NCI-H1694 (cell line): Measurements from ENCODE around the gene CTBP1.

Source experiments
- DNase-seq: peaks from one replicate; lab custom pipeline; 2025; lab: John Stamatoyannopoulos, UW

The CTBP1 gene

GRCh38 chr4:1222938-1223690 lies 25.8 kb downstream of the CTBP1 start:
- no peak for DNase-seq

- DNase-seq = no peak
Observed at GRCh38 chr4:1222036-1222789, 26.7 kb downstream of the CTBP1 start.

DNA sequence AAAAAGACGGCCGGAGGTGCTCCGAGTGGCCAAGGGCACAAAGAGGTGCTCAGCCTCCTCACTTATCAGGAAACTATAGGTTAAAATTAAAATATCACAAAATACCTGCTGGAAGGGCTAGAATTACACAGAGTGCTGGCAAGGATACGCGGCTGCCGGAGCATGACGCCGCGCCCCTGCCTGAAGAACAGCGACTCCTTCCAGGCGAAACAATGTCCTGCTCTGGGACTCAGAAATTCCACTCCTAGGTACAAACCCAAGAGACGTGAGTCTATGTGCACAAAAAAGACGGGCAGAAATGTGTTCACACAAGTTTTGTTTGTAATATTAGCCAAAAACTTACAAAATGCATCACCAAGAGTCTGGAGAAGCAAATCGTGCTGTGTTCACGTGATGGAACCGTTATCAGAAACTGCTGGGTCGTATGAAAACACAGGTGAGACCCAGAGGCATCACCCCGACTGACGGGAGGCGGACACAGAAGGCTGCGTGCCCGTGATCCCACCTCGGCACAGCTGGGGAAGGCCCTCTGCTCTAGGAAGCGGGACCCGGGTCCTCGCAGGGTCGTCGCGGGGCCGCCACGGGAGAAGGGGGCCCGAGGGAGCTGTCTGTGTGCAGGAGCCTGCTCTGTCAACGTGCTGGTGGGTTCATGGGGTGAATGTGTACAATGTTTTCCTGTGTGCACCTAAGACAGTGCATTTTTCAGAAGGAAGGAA lies 27.6 kb downstream of the CTBP1 start:
- DNase-seq = no peak

DNA sequence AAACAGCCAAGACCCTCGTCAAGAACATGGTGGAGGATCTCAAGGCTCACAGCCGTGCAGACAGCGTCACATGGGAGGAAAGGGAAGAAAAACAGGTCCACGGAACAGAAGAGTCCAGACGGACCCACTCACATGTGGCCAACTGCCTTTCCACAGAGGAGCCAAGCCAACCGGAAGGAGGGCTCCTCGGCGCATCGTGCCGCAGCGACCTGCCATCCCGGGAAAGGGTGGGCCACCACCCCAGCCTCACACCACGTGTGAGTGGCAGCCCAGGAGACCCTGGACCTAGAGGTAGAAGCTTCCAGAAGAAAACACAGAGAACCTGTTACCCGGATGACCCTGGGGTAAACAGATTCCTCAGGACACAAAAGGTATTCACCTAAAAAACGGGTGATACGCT lies 28.4 kb downstream of the CTBP1 start:
- DNase-seq = no peak

GRCh38 chr4:1219566-1219950 lies 29.4 kb downstream of the CTBP1 start:
- DNase-seq = no peak

DNA sequence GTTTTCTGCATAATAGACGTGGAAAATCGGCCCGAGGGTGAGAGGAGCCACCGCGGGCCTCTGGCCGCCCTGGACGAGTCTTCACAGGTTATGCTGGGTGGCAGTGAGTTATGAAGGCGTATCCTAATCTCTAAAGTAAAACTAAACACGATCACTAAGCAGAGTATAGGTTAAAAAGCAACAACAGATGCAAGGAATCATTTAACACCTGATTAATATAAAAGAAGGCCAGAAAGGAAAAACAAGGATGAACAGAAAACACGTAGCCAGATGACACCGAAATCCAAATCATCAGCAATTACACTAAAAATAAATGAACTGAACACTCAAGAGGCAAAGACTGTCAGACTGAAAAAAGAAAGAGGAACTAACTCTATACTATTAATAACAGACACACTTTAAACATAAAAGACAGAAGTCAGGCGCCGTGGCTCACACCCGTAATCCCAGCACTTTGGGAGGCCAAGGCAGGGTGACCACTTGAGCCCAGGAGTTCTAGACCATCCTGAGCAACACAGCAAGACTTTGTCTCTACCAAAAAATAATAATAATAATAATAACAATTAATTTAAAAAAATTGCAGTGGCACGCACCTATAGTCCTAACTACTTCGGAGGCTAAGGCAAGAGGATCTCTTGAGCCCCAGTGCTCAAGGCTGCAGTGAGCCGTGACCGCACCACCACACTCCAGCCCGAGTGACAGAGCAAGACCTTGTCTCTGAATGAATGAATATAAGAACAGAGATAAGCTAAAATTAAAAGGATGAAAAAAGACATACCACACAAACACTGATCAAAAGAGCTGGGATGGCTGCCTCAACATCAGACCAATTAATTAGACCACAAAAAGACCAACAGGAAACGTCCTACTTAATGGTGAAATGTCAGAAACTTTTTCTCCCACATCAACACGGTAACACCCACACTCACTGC lies 30.0 kb downstream of the CTBP1 start:
- no peak for DNase-seq

DNA sequence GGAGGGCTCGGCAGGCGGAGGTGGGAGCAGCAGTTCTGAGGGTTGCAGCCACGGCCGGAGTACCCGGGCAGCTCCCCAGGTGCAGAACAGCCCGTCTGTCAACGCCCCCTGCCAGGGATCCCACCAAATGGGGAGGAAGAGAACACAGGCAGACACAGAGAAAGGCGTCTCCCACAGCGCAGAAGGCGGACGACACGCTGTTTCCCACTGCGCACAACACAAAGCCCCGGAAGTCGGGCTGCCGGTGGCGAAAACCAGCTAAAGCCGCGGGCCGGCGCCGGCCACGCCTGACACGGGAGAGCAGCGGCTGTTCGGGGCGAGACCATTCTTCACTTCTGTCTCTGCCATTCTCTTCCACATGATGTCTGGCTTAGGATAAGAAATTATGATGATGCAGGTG lies 31.6 kb downstream of the CTBP1 start:
- DNase-seq = no peak

- no peak for DNase-seq
Observed at GRCh38 chr4:1216869-1217294, 32.0 kb downstream of the CTBP1 start.

- DNase-seq = no peak
Observed at GRCh38 chr4:1216076-1216614, 32.8 kb downstream of the CTBP1 start.

DNA sequence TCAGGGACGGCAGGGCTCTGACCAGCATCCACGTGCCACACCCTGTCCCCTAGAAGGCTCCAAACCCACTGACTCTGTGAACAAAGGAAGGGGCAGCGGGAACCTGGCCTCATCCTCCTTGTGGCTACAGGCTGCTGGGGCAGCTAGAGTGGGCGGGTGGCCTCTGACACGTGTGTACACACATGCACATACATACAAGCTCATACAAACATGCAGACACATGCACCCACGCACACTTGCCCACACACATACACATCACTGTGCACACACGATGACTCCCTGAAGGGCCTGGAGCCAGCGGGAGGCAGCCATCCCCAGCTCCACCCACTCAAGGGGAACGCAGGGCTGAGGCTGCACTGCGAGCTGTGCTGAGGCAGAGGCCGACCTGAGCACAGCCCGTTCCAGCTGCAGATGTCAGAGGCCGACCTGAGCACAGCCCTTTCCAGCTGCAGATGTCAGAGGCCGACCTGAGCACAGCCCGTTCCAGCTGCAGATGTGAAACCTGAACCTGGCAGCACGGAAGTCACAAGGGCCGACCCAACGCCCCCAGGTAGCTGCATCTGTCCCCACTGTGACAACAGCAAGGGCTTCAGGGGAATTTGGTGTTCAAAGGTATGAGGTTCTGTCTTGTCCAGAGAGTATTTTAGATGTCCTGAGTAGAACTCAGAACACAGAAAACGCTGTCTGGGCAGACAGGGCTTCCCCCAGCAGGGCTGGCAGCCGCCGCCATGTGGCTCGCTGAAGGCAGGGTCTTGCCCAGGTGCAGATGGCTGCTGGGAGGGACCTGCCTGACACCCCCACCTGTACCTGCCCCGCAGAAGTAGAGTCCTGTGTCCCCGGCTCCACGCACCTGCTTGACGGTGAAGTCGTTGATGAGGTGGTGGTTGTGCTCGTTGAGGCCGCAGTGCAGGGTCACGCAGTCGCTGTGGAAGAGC lies 33.5 kb downstream of the CTBP1 start:
- DNase-seq = no peak

DNA sequence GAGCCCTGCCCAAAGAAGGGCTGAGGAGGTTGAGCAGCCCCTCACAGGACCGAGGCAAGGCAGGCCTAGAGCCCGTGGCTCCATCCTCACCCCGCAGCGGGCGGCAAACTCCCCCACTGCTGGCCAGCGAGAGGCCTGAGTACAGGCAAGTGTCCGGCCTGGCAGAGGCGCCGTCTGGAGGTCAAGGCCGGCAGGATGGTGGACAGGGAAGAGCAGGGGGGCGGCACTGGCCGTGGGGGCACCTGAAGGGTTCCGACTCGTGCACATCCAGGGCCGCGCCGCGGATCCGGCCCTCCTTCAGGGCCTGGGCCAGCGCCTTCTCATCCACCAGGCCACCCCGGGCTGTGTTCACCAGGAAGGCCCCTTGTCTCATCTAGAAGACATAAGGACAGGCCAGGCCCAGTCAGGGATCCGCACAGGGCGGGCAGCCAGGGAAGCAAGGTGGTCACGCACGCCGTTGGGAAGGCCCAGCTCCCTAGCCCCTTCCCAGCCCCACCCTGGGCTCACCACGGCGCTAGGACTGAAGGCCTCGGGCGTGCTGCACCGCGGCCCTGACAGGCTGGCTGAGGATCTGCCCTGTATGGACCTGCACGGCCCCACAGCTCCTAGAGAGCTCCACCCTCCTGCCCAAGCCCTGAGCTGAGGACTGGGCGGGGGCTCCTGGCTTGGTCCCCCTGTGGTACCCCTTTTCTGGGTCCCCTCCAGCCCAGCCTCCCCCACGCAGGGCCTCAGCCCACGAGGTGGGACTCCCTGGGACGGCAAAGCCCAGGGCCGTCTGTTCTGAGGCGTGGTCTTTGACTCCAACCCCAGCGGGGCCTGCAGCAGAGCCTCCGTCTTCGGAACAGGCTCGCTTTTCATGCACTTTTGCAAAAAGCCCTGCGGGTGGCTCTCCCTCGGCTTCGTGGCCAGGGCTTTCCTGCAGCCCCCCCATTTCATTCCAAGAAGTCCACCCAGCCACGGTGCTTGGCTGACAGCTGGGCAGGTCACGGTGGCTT lies 34.5 kb downstream of the CTBP1 start:
- no peak for DNase-seq

DNA sequence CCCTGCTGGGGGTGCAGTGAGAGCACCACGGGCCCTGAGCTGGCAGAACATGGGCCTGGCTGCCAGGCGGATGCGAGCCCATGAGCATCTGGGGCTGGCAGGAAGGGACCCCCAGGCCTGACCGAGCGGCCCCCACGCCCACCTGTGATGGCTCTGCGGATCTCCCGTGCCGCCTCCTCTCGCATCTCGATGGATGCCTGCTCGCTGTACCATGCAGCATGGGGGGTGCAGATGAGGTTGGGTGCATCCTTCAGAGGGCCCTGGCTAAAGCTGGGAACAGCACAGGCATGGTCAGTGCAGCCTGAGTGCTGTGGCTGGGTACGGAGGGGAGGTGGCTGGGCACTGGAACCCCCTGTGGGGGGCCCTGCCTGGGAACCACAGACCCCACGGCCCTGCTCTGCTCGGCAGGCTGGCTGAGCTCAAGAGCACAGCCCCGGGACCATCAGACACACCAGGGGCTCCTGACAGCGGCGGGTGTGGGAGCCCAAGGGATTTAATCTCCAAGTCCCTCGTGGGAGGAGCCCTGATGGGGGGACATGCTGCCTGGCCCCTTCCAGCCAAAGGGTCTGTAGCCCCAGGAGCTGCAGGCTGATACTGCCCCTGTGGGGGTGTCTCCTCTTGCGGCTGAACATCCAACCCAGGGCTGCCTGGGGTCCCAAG lies 35.5 kb downstream of the CTBP1 start:
- no peak for DNase-seq

GRCh38 chr4:1212546-1213335 lies 36.2 kb downstream of the CTBP1 start:
- DNase-seq = no peak

DNA sequence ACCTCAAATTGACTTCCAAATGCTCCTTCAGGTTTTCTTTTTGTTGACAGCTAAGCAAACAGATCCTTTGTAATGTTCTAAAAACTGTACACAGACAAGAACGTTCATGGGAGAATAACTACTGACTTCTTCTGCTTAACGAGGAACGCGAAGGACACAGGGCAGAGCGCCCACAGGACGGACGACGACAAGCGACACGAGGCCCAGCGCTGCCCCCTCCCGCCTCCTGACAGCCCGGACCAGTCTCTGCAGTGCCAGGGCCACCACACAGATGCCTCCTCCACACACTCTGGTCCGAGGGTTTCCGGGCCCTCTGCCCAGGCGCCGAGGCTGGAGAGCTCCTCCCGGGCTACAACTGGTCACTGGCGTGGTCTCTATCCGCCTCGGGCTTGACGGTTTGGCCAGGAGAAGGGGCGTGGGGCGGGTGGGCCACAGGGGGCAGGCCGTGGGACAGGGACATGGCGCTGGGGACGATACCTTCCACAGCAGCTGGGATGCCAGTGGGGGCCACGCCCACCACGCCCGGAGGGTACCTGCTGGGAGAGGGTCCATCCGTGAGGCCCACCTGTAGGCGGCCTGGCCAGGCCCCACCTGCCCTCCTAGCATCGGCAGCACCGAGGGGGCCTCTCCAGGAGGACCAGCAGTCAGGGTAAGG lies 36.9 kb downstream of the CTBP1 start:
- DNase-seq = no peak

GRCh38 chr4:1211371-1211770 lies 37.6 kb downstream of the CTBP1 start:
- no peak for DNase-seq

- no peak for DNase-seq
Observed at GRCh38 chr4:1210971-1211370, 38.0 kb downstream of the CTBP1 start.

DNA sequence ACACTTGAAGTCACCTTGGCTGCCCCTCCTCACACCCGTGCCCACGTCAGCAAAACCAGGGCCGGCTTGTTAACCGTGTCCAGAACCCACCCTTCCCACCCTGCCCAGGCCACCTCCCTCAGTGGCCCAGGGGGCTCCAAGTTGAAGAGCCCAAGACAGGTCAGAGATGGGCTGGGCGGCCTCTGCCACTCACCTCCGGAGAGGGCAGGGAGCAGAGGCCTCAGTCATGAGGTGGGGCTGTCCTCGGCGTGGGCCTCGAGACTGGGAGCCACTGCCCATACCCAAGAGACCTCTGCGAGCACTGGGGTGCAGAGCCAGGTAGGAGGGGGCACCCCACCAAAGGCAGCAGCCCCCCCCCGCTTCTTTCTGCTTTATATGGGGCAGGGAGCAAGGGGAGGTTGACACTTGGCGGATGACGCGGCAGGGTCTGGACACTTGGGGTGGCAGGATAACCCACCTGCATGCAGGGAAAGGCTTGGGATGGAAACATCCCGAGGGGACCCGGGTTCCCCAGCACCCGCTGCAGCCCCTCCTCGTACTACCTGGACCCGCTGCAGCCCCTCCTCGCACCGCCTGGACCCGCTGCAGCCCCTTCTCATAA lies 38.6 kb downstream of the CTBP1 start:
- DNase-seq = no peak
